Stimulated activated naive CD8-positive, alpha-beta T cell treated with anti-CD3 and anti-CD28 coated beads, Interleukin-15, amount 100 ng/mL, for 72 hours (primary cell): Measurements from ENCODE around the gene SLF2.
A peak's percentile ranks its signal among the peaks of the same experiment; 100 is the strongest.

Experiments used
- ATAC-seq: fragments of 150-1000 bp; cut with Tn5 transposase; 2 replicates; pipeline ENCODE4 v1.10.0; 2021; ENCODE audit warnings: mild to moderate bottlenecking, moderate library complexity
- DNase-seq, 2 donors: peaks; one replicate each; pipeline ENCODE4 v3.0.0; 2021 to 2022
- H3K27ac Mint-ChIP-seq, 2 donors: one replicate each; pipeline ENCODE4 v1.8.0; 2022; ENCODE audit warnings: mild to moderate bottlenecking in 2 of 2, mixed read lengths in 2 of 2, moderate library complexity in 2 of 2
- H3K27me3 Mint-ChIP-seq: one replicate; pipeline ENCODE4 v1.8.0; 2022; ENCODE audit warnings: mixed read lengths
- H3K4me1 Mint-ChIP-seq: one replicate; pipeline ENCODE4 v1.8.0; 2022; ENCODE audit warnings: mild to moderate bottlenecking, mixed read lengths
- H3K4me3 Mint-ChIP-seq, 2 donors: one replicate each; pipeline ENCODE4 v1.8.0; 2022; ENCODE audit warnings: mild to moderate bottlenecking in 2 of 2, mixed read lengths in 2 of 2, moderate library complexity in 1 of 2
- H3K9me3 Mint-ChIP-seq, 2 donors: one replicate each; pipeline ENCODE4 v1.8.0; 2022; ENCODE audit warnings: mixed read lengths in 2 of 2

The SLF2 gene

DNA sequence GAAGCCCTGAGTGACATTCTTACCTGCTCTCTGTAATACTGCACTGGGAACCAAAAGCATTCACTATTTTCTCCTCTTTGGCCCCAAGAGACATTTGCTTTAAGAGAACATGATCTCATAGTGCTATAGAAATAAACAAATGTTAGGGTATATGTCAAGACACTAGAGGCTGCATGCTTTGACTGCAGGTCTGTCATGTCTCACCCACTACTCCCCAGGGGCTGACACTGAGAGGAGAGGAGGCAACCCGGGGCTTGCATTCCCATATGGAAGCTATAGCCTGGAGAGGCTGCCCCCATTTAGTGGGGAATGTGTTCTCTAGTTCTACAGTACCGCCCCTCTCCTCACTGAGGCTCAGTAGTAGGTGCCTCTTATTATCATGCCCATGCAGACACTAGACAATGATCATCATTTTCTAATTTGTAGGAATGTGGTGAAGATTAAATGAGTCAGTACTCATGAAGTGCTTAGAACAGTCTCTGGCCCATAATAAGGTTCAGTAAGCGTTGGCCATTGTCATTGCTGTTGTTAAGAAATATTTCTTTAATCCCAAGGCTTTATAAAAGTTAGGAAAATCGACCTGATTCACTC is 4.9 kb upstream of the SLF2 start:
- Mint-ChIP-seq H3K4me1 (peaks cover 12% of the 10 kb centered on the region), H3K9me3 (no peaks in the 10 kb centered on the region), H3K27ac (no peak overlapping the region), H3K27me3 (peaks cover 8% of the 10 kb centered on the region), H3K4me3 (no peak overlapping the region)
- ATAC-seq, result no peak
- DNase-seq, result no peak

DNA sequence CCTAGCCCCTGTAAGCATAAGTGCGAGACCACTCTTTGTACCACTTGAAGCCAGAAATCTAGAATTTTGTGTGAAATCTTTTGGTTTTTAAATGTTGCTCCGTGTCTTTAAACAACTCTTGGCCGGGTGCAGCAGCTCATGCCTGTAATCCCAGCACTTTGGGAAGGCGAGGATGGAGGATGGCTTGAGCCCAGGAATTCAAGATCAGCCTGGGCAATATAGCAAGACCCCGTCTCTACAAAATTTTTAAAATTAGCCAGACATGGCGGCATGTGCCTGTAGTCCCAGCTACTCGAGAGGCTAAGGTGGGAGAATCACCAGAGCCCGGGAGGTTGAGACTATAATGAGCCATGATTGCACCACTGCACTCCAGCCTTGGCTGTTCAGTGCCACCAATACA is 4.4 kb upstream of the SLF2 start:
- ATAC-seq (no peak), DNase-seq (no peak)
- Mint-ChIP-seq H3K4me3 (no peak overlapping the region), H3K9me3 (no peaks in the 10 kb centered on the region), H3K27me3 (peaks cover 3% of the 10 kb centered on the region), H3K4me1 (peaks cover 12% of the 10 kb centered on the region), H3K27ac (no peak overlapping the region)

DNA sequence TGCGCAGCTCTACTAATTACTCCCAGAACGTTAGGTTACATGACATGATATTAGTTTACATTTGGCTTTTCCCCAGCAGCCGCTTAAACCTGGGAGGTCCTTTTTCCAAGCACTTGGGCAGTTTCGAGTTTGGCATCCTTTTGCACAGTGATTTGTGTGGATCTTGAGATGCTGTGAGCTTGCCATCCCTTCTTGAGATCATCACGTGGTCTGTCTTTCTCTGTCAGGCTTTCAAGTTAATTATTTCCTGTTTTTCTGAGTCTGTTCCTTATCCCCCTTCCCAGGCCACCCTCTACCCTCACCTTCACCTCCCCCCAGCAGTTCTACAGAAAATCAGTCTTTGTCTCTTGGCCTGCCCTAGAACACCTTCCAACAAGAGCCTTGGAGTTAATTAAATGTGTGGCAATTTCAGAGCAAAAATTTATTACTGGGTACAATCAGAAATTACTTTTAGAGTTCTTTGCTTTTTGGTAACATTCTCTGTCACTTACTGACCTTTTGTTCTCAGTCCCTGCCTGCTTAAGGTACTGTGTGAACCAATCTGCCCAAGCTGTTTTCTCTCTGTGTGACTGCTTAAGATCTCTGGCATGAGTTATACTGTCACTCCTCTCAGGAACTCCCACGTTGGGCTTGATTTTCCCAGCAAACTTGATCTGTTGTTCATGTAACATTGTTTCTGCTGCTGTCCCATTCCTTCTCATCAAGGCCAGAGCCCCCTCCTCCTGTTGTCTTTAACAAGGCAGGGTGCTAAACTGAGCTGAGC is 3.1 kb upstream of the SLF2 start:
- Mint-ChIP-seq H3K4me3 (no peak overlapping the region), H3K27ac (no peak overlapping the region), H3K4me1 (peaks cover 21% of the 10 kb centered on the region), H3K9me3 (no peaks in the 10 kb centered on the region), H3K27me3 (no peaks in the 10 kb centered on the region)
- ATAC-seq, result no peak
- no peak for DNase-seq

- no peaks in the 10 kb centered on the region for H3K27me3 Mint-ChIP-seq
- H3K9me3 Mint-ChIP-seq, result no peaks in the 10 kb centered on the region
- peak overlapping the region in 1 of 2 donors; percentile 98 for H3K4me3 Mint-ChIP-seq
- ATAC-seq (no peak), DNase-seq (no peak)
- H3K4me1 Mint-ChIP-seq, result peaks cover 35% of the 10 kb centered on the region
- H3K27ac Mint-ChIP-seq, result no peak overlapping the region
These were observed 1.3 kb upstream of the SLF2 start for GRCh38 chr10:100911472-100911871.

DNA sequence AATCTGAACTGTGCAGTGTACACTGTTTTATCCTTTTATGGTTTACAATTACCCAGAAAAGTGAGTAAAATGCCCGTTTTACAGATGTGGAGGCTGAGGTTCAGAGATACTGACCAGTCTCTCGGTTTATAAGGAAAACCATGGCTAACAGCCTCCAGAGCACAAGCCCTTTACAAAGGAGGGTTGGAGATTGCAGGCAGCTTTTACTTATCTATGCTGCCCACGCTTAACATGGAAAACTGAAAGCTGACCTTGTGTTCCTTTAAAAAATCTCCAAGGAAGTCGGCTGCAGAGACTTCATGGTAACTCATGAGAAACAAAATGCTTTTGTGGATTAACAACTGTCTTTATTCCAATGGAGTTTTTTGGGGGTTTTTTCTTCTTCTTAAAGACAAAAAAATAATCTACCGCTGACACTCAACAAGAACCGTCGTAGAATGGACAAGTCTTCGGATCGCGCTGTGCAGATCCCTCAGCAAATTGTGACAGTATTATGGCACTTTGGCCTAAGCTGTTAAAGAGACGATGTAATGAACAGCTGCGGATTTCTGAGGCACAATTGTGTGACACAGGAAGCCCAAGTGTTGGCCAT is 654 bp upstream of the SLF2 start:
- ATAC-seq (peak; percentile 60), DNase-seq (no peak)
- Mint-ChIP-seq H3K27ac (peak overlapping the region in 1 of 2 donors; percentile 79), H3K9me3 (no peaks in the 10 kb centered on the region), H3K4me1 (peaks cover 41% of the 10 kb centered on the region), H3K27me3 (no peaks in the 10 kb centered on the region), H3K4me3 (peak overlapping the region; percentile 98 to 99)

DNA sequence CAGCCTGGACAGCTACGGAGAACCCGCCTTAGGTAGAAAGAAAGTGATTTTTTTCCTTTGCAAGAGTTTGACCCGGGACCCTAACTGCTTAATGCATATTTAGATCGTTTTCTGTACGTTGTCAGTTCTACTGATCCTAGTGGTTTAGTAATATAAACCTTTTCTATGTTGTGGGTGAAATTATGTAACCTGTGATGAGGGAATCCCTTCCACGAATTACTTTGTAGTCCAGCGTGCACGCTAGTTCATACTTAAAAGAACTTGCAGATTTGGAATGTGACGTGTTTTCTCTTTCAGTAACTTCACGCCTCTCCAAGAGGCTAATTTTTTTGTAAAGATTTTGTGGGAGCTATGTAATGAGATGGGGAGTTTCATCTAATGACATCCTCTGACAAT is 705 bp downstream of the SLF2 start:
- Mint-ChIP-seq H3K4me1 (peaks cover 41% of the 10 kb centered on the region), H3K27me3 (no peaks in the 10 kb centered on the region), H3K27ac (peak overlapping the region; percentile 95 to 99), H3K4me3 (peak overlapping the region; percentile 98 to 99), H3K9me3 (no peaks in the 10 kb centered on the region)
- ATAC-seq, result no peak
- DNase-seq, result no peak

- H3K9me3 Mint-ChIP-seq, result no peaks in the 10 kb centered on the region
- H3K4me1 Mint-ChIP-seq, result peaks cover 29% of the 10 kb centered on the region
- DNase-seq (no peak), ATAC-seq (no peak)
- H3K27me3 Mint-ChIP-seq, result no peaks in the 10 kb centered on the region
- H3K4me3 Mint-ChIP-seq, result no peak overlapping the region
- no peak overlapping the region for H3K27ac Mint-ChIP-seq
These were observed 4.3 kb downstream of the SLF2 start for GRCh38 chr10:100917071-100917470.

- Mint-ChIP-seq H3K9me3 (no peaks in the 10 kb centered on the region), H3K27me3 (no peaks in the 10 kb centered on the region), H3K27ac (no peak overlapping the region), H3K4me1 (peaks cover 7% of the 10 kb centered on the region), H3K4me3 (no peak overlapping the region)
- DNase-seq (no peak), ATAC-seq (no peak)
These were observed 10.8 kb downstream of the SLF2 start for GRCh38 chr10:100923580-100923979.

DNA sequence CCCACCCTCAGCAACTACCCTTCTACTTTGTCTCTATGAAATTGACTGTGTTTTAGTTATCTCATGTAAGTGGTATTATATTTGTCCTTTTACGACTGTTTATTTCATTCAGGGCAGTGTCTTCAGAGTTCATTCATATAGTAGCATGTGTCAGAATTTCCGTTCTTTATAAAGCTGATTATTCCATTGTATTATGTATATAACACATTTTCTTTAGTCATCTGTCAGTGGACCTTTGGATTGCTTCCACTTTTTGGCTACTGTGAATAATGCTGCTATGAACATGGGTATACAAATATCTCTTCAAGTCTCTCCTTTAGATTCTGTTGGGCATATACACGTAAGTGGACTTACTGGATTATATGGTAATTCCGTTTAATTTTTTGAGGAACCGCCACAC is 14.5 kb downstream of the SLF2 start:
- H3K4me1 Mint-ChIP-seq, result peaks cover 7% of the 10 kb centered on the region
- ATAC-seq, result no peak
- DNase-seq, result no peak
- no peaks in the 10 kb centered on the region for H3K9me3 Mint-ChIP-seq
- H3K27ac Mint-ChIP-seq, result no peak overlapping the region
- no peaks in the 10 kb centered on the region for H3K27me3 Mint-ChIP-seq
- H3K4me3 Mint-ChIP-seq, result no peak overlapping the region

- Mint-ChIP-seq H3K4me1 (peaks cover 7% of the 10 kb centered on the region), H3K9me3 (no peaks in the 10 kb centered on the region), H3K27ac (no peak overlapping the region), H3K27me3 (no peaks in the 10 kb centered on the region), H3K4me3 (no peak overlapping the region)
- no peak for ATAC-seq
- DNase-seq, result no peak
These were observed 15.3 kb downstream of the SLF2 start for GRCh38 chr10:100928039-100928438.

- Mint-ChIP-seq H3K27me3 (no peaks in the 10 kb centered on the region), H3K4me1 (no peaks in the 10 kb centered on the region), H3K4me3 (no peak overlapping the region), H3K27ac (no peak overlapping the region), H3K9me3 (no peaks in the 10 kb centered on the region)
- DNase-seq (no peak), ATAC-seq (no peak)
These were observed 17.6 kb downstream of the SLF2 start for GRCh38 chr10:100930368-100930767.

DNA sequence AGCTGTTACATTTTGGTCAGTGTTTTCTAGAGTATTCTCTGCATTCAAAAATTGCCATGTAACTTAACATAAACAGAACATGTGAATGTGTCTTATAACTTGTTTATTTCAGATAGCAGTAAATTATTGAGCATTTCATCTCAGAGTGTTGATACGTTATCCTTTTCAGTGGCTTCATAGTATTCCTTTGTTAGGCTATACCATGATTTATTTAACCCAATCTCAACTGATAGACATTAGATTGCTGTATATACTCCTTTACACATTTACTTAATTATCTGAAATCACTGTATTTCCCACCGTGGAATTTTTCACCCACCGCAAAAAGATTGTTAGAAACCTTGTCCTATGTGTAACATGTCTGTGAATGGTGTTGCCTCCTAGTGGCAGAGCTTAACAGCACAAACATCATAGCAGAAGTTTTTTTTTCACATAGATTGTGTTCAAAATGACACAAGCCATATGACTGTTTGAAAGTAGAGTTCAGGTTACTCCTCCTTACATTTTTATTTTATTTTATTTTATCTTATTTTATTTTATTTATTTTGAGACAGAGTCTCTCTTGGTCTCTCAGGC is 21.4 kb downstream of the SLF2 start:
- Mint-ChIP-seq H3K9me3 (no peaks in the 10 kb centered on the region), H3K4me1 (no peaks in the 10 kb centered on the region), H3K27ac (no peak overlapping the region), H3K4me3 (no peak overlapping the region), H3K27me3 (no peaks in the 10 kb centered on the region)
- ATAC-seq (no peak), DNase-seq (no peak)

DNA sequence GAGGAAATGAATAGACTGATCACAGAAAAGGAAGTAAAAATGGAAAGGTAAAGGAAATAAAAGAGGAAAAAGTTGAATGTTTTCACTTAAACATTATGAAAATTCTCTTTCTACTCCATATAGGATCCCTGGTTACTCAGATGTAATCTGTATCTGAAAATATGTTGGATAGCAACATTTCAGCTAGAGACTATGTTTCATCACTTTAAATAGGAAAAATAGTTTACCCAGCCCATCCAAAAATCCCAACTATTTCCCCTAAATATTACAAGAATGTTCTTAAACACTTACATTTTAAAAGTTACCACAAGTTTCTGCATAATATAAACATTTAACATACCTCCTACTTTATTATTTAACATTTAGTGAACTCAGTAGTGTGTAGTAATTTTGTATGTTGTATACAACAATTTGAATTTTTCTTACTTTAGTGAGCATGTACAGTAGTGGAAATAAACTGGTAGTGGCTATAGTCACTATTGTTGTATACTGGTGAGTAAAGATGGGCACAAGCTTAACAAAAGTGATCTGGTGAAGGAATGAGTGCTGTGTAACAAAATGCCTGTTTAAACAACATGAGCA is 27.1 kb downstream of the SLF2 start:
- Mint-ChIP-seq H3K9me3 (no peaks in the 10 kb centered on the region), H3K4me3 (no peak overlapping the region), H3K27ac (peak overlapping the region in 1 of 2 donors; percentile 82), H3K4me1 (peaks cover 16% of the 10 kb centered on the region), H3K27me3 (no peaks in the 10 kb centered on the region)
- ATAC-seq, result no peak
- DNase-seq, result no peak

- DNase-seq, result no peak
- no peak for ATAC-seq
- H3K27me3 Mint-ChIP-seq, result no peaks in the 10 kb centered on the region
- peaks cover 16% of the 10 kb centered on the region for H3K4me1 Mint-ChIP-seq
- no peak overlapping the region for H3K27ac Mint-ChIP-seq
- H3K9me3 Mint-ChIP-seq, result no peaks in the 10 kb centered on the region
- no peak overlapping the region for H3K4me3 Mint-ChIP-seq
These were observed 29.5 kb downstream of the SLF2 start for GRCh38 chr10:100942229-100942628.

DNA sequence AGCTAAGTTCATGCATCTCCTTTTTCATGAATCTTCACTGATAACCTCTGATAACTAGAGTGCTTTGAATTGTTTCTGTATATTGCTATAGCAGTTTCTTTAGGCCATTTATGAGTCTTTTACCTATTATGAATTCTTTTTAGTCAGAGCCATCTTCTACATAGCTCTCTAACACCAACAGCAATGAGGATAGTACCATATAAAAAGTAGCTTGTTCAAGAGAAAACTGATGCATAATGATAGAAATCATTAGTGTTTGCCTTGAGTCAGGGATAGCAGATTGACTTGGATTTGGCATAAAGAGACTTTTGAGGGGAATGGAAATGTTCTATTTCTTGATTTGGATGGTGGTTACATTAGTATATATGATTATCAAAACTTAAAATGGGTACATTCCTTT is 30.7 kb downstream of the SLF2 start:
- ATAC-seq (no peak), DNase-seq (no peak)
- Mint-ChIP-seq H3K4me1 (peaks cover 16% of the 10 kb centered on the region), H3K27ac (peak overlapping the region in 1 of 2 donors; percentile 84), H3K4me3 (peak overlapping the region in 1 of 2 donors; percentile 63), H3K27me3 (no peaks in the 10 kb centered on the region), H3K9me3 (no peaks in the 10 kb centered on the region)

GRCh38 chr10:100945754-100946153 is 33.0 kb downstream of the SLF2 start:
- H3K27ac Mint-ChIP-seq, result no peak overlapping the region

More at GRCh38 chr10:100945754-100946153, 33.0 kb downstream of the SLF2 start:
- Mint-ChIP-seq H3K9me3 (no peaks in the 10 kb centered on the region), H3K4me3 (no peak overlapping the region), H3K4me1 (peaks cover 16% of the 10 kb centered on the region), H3K27me3 (no peaks in the 10 kb centered on the region)
- DNase-seq (no peak), ATAC-seq (no peak)
